Measurements from ENCODE around the gene IQSEC3. TPM values are rescaled to one million over a fixed set of nuclear protein-coding genes. Genes with fewer than 3 reads are reported as not detected.
"Not testable (repeated sequence)": the region's sequence is repeated elsewhere in the genome, so short reads cannot be mapped to it uniquely, and the experiment has no call there.

Gene IQSEC3
- total RNA-seq, 1 experiment from 2014 or later, result not detected

- H3K4me3 ChIP-seq (ENCODE audit: low read depth, low read length, poor library complexity, severe bottlenecking), result no peak overlapping the region
- peaks cover 10% of the 10 kb centered on the region for H3K4me1 ChIP-seq (ENCODE audit: insufficient read depth, low read length, poor library complexity, severe bottlenecking)
- TF ChIP-seq CTCF (conservative IDR thresholded peaks at IDR 0.05; ENCODE audit: low read depth, low read length), result no peak
- TF ChIP-seq EZH2 (IDR thresholded peaks at IDR 0.05; ENCODE audit: borderline replicate concordance, low read depth, low read length, poor library complexity, severe bottlenecking), result no peak
- peaks cover 12% of the 10 kb centered on the region for H3K36me3 ChIP-seq (ENCODE audit: insufficient read depth, low read length, poor library complexity, severe bottlenecking)
- no peak overlapping the region for H3K27ac ChIP-seq (ENCODE audit: low read depth, low read length, poor library complexity, severe bottlenecking)
- intact Hi-C loops (cut with micrococcal nuclease; ENCODE audit: unreplicated experiment), result no loop called here
- no peaks in the 10 kb centered on the region for H3K9me3 ChIP-seq (ENCODE audit: low read depth, low read length, poor library complexity, severe bottlenecking)
- ChIA-PET POLR2A (ENCODE audit: low non-redundant PET) (no interaction called here), CTCF (no interaction called here)
- BruUV-seq (replicated peaks), result no TSS peak
- no peaks in the 10 kb centered on the region for H3K27me3 ChIP-seq (replicated peaks; ENCODE audit: insufficient read depth, low read depth, low read length, poor library complexity)
- DNase-seq (ENCODE audit: low spot score), result no peak
Observed at GRCh38 chr12:21301-22189, 45.0 kb upstream of the IQSEC3 start.

- no peak overlapping the region for H3K4me3 ChIP-seq (ENCODE audit: low read depth, low read length, poor library complexity, severe bottlenecking)
- POLR2A ChIA-PET (ENCODE audit: low non-redundant PET), result no interaction called here
- no peak for DNase-seq (ENCODE audit: low spot score)
- TF ChIP-seq EZH2 (IDR thresholded peaks at IDR 0.05; ENCODE audit: borderline replicate concordance, low read depth, low read length, poor library complexity, severe bottlenecking) (no peak), CTCF (conservative IDR thresholded peaks at IDR 0.05; ENCODE audit: low read depth, low read length) (no peak)
- intact Hi-C loops (cut with micrococcal nuclease; ENCODE audit: unreplicated experiment), result no loop called here
- CTCF ChIA-PET, result no interaction called here
- no peaks in the 10 kb centered on the region for H3K27me3 ChIP-seq (replicated peaks; ENCODE audit: insufficient read depth, low read depth, low read length, poor library complexity)
- peaks cover 10% of the 10 kb centered on the region for H3K4me1 ChIP-seq (ENCODE audit: insufficient read depth, low read length, poor library complexity, severe bottlenecking)
- H3K36me3 ChIP-seq (ENCODE audit: insufficient read depth, low read length, poor library complexity, severe bottlenecking), result peaks cover 12% of the 10 kb centered on the region
- BruUV-seq (replicated peaks), result no TSS peak
- no peak overlapping the region for H3K27ac ChIP-seq (ENCODE audit: low read depth, low read length, poor library complexity, severe bottlenecking)
- no peaks in the 10 kb centered on the region for H3K9me3 ChIP-seq (ENCODE audit: low read depth, low read length, poor library complexity, severe bottlenecking)
Observed at GRCh38 chr12:22190-22529, 44.4 kb upstream of the IQSEC3 start.

GRCh38 chr12:22530-23201 is 43.9 kb upstream of the IQSEC3 start:
- DNase-seq (ENCODE audit: low spot score), result no peak
- ChIA-PET CTCF (no interaction called here), POLR2A (ENCODE audit: low non-redundant PET) (no interaction called here)
- BruUV-seq (replicated peaks), result no TSS peak
- Histone ChIP-seq H3K27me3 (replicated peaks; ENCODE audit: insufficient read depth, low read depth, low read length, poor library complexity) (no peaks in the 10 kb centered on the region), H3K4me3 (ENCODE audit: low read depth, low read length, poor library complexity, severe bottlenecking) (no peak overlapping the region), H3K4me1 (ENCODE audit: insufficient read depth, low read length, poor library complexity, severe bottlenecking) (peaks cover 10% of the 10 kb centered on the region), H3K9me3 (ENCODE audit: low read depth, low read length, poor library complexity, severe bottlenecking) (no peaks in the 10 kb centered on the region), H3K36me3 (ENCODE audit: insufficient read depth, low read length, poor library complexity, severe bottlenecking) (peaks cover 12% of the 10 kb centered on the region), H3K27ac (ENCODE audit: low read depth, low read length, poor library complexity, severe bottlenecking) (no peak overlapping the region)
- TF ChIP-seq EZH2 (IDR thresholded peaks at IDR 0.05; ENCODE audit: borderline replicate concordance, low read depth, low read length, poor library complexity, severe bottlenecking), result no peak
- no peak for TF ChIP-seq CTCF (conservative IDR thresholded peaks at IDR 0.05; ENCODE audit: low read depth, low read length)
- intact Hi-C loops (cut with micrococcal nuclease; ENCODE audit: unreplicated experiment), result no loop called here

- intact Hi-C loops (cut with micrococcal nuclease; ENCODE audit: unreplicated experiment); H3K9me3 ChIP-seq (ENCODE audit: low read depth, low read length, poor library complexity, severe bottlenecking); H3K27me3 ChIP-seq (replicated peaks; ENCODE audit: insufficient read depth, low read depth, low read length, poor library complexity); H3K4me3 ChIP-seq (ENCODE audit: low read depth, low read length, poor library complexity, severe bottlenecking); H3K27ac ChIP-seq (ENCODE audit: low read depth, low read length, poor library complexity, severe bottlenecking); CTCF ChIA-PET; H3K4me1 ChIP-seq (ENCODE audit: insufficient read depth, low read length, poor library complexity, severe bottlenecking); H3K36me3 ChIP-seq (ENCODE audit: insufficient read depth, low read length, poor library complexity, severe bottlenecking); POLR2A ChIA-PET (ENCODE audit: low non-redundant PET); DNase-seq (ENCODE audit: low spot score); BruUV-seq (replicated peaks): not testable (repeated sequence)
Observed at GRCh38 chr12:27904-28303, 38.7 kb upstream of the IQSEC3 start.

- BruUV-seq (replicated peaks); POLR2A ChIA-PET (ENCODE audit: low non-redundant PET); intact Hi-C loops (cut with micrococcal nuclease; ENCODE audit: unreplicated experiment): not testable (repeated sequence)
Observed at GRCh38 chr12:38775-39174, 27.8 kb upstream of the IQSEC3 start.

More at GRCh38 chr12:38775-39174, 27.8 kb upstream of the IQSEC3 start:
- H3K27ac ChIP-seq (ENCODE audit: low read depth, low read length, poor library complexity, severe bottlenecking); H3K36me3 ChIP-seq (ENCODE audit: insufficient read depth, low read length, poor library complexity, severe bottlenecking); H3K4me1 ChIP-seq (ENCODE audit: insufficient read depth, low read length, poor library complexity, severe bottlenecking); H3K9me3 ChIP-seq (ENCODE audit: low read depth, low read length, poor library complexity, severe bottlenecking); H3K27me3 ChIP-seq (replicated peaks; ENCODE audit: insufficient read depth, low read depth, low read length, poor library complexity); DNase-seq (ENCODE audit: low spot score); H3K4me3 ChIP-seq (ENCODE audit: low read depth, low read length, poor library complexity, severe bottlenecking); CTCF ChIA-PET: not testable (repeated sequence)

Measured in A673 (cell line).